Kidney (tissue), 14 donors: ENCODE measurements around the gene SLX4IP. TPM values are rescaled to one million over a fixed set of nuclear protein-coding genes. Genes with fewer than 3 reads are reported as not detected.

ENCODE experiments used
- DNase-seq, 5 donors: peaks; one replicate each; pipeline ENCODE4 v3.0.0-alpha.2; 2013 to 2020
- FAIRE-seq: peaks from 2 replicates; lab custom pipeline; 2012; peaks lifted over from hg19 to GRCh38; lab: Jason Lieb, UNC
- H3K27ac ChIP-seq, 2 donors: one replicate each; pipeline ENCODE4 v1.7.0; 2013; ENCODE audit warnings: low read depth in 2 of 2, low read length in 2 of 2, inconsistent platforms in 1 of 2
- H3K27me3 ChIP-seq: one replicate; pipeline ENCODE4 v1.7.1; 2013; ENCODE audit warnings: low read length, inconsistent platforms; ENCODE audit not compliant: control insufficient read depth, insufficient read depth
- H3K36me3 ChIP-seq, 3 donors: one replicate each; pipeline versions ENCODE4 v1.7.0 to v1.7.1; 2013; ENCODE audit warnings: low read length in 3 of 3, control low read depth in 1 of 3, inconsistent platforms in 1 of 3; ENCODE audit not compliant: insufficient read depth in 3 of 3, control insufficient read depth in 2 of 3
- H3K4me1 ChIP-seq, 3 donors: one replicate each; pipeline versions ENCODE4 v1.7.0 to v1.7.1; 2013; ENCODE audit warnings: low read length in 3 of 3, inconsistent platforms in 1 of 3, low read depth in 1 of 3; ENCODE audit not compliant: control insufficient read depth in 2 of 3, insufficient read depth in 2 of 3
- H3K4me3 ChIP-seq, 3 donors: one replicate each; pipeline versions ENCODE4 v1.7.0 to v1.8.1; 2013; ENCODE audit warnings: low read length in 3 of 3, control low read depth in 1 of 3, inconsistent platforms in 1 of 3
- H3K9ac ChIP-seq, 3 donors: one replicate each; pipeline versions ENCODE4 v1.7.0 to v1.7.1; 2013; ENCODE audit warnings: low read length in 3 of 3, control low read depth in 1 of 3, inconsistent platforms in 1 of 3
- H3K9me3 ChIP-seq, 3 donors: one replicate each; pipeline versions ENCODE4 v1.7.0 to v1.7.1; 2013; ENCODE audit warnings: low read length in 3 of 3, control low read depth in 1 of 3, inconsistent platforms in 1 of 3; ENCODE audit not compliant: control insufficient read depth in 2 of 3, insufficient read depth in 1 of 3
- CTCF ChIP-seq: IDR thresholded peaks from 3 replicates; pipeline ENCODE4 v1.5.1; 2012; ENCODE audit warnings: mild to moderate bottlenecking, moderate library complexity, borderline replicate concordance; ENCODE audit not compliant: insufficient read depth; ENCODE audit errors: extremely low read depth
- intact Hi-C: fragments of 100-400 bp; cut with DNase I; formaldehyde crosslinking; loops from one replicate; pipeline ENCODE4 v1.11.1; 2022
- polyA plus RNA-seq: library from polyadenylated mRNA; stranded (reverse); fragments of 350-450 nt; fragmentation: Illumina TruSeq; extraction: RNeasy Lipid Tissue Mini Kit (QIAGEN cat#74804); gene quantifications from one replicate; pipeline ENCODE4 v1.2.3, GENCODE V29; 2014; ENCODE audit warnings: low read depth, low replicate concordance; ENCODE audit not compliant: insufficient read depth
- total RNA-seq: library from RNA; stranded (reverse); fragmentation: NEBNext Ultra II Directional; extraction: Animal tissue kit (Norgen Biotek cat#: 25700); gene quantifications from one replicate; pipeline ENCODE4 v1.2.1, GENCODE V29; 2021
- donor health status: control.
- donor health status: control.
- donor health status: control.
- donor health status: control.
- donor health status: control.
- donor health status: DM: yes; HTN: yes; CAD: no.
- donor health status: Normal renal cell carcinoma (clear cell type).

Gene SLX4IP
- total and polyA plus RNA-seq, 2 donors from 2014 or later, result 2.6 to 7.6 TPM

DNA sequence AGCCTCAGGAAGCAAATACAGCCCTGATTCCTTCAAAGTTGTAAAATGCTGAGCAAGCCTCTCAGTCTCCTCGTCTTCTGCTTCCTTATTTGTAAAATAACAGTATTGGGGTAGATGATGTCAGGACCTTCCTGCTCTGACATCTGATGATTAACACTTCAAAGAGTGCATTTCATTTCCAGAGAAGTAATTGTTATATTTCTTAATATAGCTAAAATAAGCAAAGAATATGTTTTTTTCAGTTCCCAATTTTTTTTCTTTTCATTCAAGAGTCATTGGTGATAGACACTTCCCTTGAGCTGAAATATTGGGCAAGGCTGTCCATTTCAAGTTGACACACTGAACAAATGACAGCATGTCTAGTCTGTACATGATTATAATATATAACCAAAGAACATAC is 53.4 kb downstream of the SLX4IP start:
- FAIRE-seq, result no peak
- no peak overlapping the region for H3K27ac ChIP-seq
- TF ChIP-seq CTCF, result no peak

GRCh38 chr20:10489853-10490252 is 54.7 kb downstream of the SLX4IP start:
- H3K9ac ChIP-seq, result no peak overlapping the region
- no peak for FAIRE-seq
- no peak overlapping the region for H3K4me3 ChIP-seq
- H3K27ac ChIP-seq, result no peak overlapping the region
- H3K27me3 ChIP-seq, result no peaks in the 10 kb centered on the region
- no peaks in the 10 kb centered on the region for H3K36me3 ChIP-seq
- H3K9me3 ChIP-seq, result no peaks in the 10 kb centered on the region
- intact Hi-C loops, result no loop called here
- TF ChIP-seq CTCF, result no peak
- no peaks in the 10 kb centered on the region for H3K4me1 ChIP-seq
- no peak for DNase-seq

More for the DNA sequence above, 53.4 kb downstream of the SLX4IP start:
- H3K36me3 ChIP-seq, result no peaks in the 10 kb centered on the region
- no peaks in the 10 kb centered on the region for H3K4me1 ChIP-seq
- H3K9me3 ChIP-seq, result no peaks in the 10 kb centered on the region
- H3K4me3 ChIP-seq, result no peak overlapping the region
- no peak for DNase-seq
- intact Hi-C loops, result no loop called here
- H3K27me3 ChIP-seq, result no peaks in the 10 kb centered on the region
- no peak overlapping the region for H3K9ac ChIP-seq

- Histone ChIP-seq H3K27me3 (no peaks in the 10 kb centered on the region), H3K9ac (no peak overlapping the region), H3K4me1 (no peaks in the 10 kb centered on the region), H3K9me3 (no peaks in the 10 kb centered on the region), H3K36me3 (no peaks in the 10 kb centered on the region), H3K27ac (no peak overlapping the region), H3K4me3 (no peak overlapping the region)
- DNase-seq (no peak), FAIRE-seq (no peak)
- no peak for TF ChIP-seq CTCF
- intact Hi-C loops, result no loop called here
Observed at GRCh38 chr20:10490257-10490656, 55.2 kb downstream of the SLX4IP start.

GRCh38 chr20:10490706-10491105 is 55.6 kb downstream of the SLX4IP start:
- no peak for DNase-seq
- FAIRE-seq, result no peak
- H3K9me3 ChIP-seq, result no peaks in the 10 kb centered on the region
- no peaks in the 10 kb centered on the region for H3K36me3 ChIP-seq
- no peak for TF ChIP-seq CTCF
- intact Hi-C loops, result no loop called here
- no peak overlapping the region for H3K4me3 ChIP-seq
- H3K27ac ChIP-seq, result no peak overlapping the region
- H3K4me1 ChIP-seq, result no peaks in the 10 kb centered on the region
- no peak overlapping the region for H3K9ac ChIP-seq
- H3K27me3 ChIP-seq, result no peaks in the 10 kb centered on the region
